ENCODE results near the gene L3MBTL4. TPM values are rescaled to one million over a fixed set of nuclear protein-coding genes. Genes with fewer than 3 reads are reported as not detected.
A peak's percentile ranks its signal among the peaks of the same experiment; 100 is the strongest.

Gene L3MBTL4
- total RNA-seq, 6 experiments from 2014 or later, result 8.2 to 16.0 (median 11.3) TPM

DNA sequence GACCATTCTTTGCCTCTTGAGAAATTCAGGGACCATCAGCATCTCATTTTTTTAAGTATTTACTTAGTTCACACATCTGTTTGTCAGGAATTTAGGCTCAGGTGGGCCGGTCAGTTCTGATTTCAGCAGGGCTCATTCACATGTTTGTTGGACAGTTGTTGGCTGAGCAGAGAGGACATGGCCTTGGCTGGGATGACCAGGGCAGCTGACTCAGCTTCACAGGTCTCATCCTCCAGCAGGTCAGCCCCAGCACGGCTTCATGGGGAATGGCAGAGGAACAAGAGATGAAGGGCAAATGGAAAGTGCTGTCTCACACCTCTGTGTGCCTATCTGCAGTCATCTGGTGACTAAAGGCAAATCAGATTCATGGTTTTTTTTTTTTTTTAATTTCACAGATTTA lies 383.3 kb downstream of the L3MBTL4 start:
- peak; percentile 92 to 100 (median 98) for ATAC-seq
- no peaks in the 10 kb centered on the region for H3K27me3 ChIP-seq
- H3K4me3 ChIP-seq, result no peak overlapping the region
- DNase-seq, result peak; percentile 83 to 90 (median 84)
- intact Hi-C loops (cut with DNase I), result no loop called here
- no peaks in the 10 kb centered on the region for H3K36me3 ChIP-seq
- H3K4me1 ChIP-seq, result peaks cover 0 to 12% (median 0%) of the 10 kb centered on the region in 4 donors
- TF ChIP-seq, protein P1, sequence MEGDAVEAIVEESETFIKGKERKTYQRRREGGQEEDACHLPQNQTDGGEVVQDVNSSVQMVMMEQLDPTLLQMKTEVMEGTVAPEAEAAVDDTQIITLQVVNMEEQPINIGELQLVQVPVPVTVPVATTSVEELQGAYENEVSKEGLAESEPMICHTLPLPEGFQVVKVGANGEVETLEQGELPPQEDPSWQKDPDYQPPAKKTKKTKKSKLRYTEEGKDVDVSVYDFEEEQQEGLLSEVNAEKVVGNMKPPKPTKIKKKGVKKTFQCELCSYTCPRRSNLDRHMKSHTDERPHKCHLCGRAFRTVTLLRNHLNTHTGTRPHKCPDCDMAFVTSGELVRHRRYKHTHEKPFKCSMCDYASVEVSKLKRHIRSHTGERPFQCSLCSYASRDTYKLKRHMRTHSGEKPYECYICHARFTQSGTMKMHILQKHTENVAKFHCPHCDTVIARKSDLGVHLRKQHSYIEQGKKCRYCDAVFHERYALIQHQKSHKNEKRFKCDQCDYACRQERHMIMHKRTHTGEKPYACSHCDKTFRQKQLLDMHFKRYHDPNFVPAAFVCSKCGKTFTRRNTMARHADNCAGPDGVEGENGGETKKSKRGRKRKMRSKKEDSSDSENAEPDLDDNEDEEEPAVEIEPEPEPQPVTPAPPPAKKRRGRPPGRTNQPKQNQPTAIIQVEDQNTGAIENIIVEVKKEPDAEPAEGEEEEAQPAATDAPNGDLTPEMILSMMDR (IDR thresholded peaks at IDR 0.05), result no peak
- no peak for TF ChIP-seq POLR2A (IDR thresholded peaks at IDR 0.05)
- no peaks in the 10 kb centered on the region for H3K9me3 ChIP-seq
- H3K27ac ChIP-seq, result peak overlapping the region in 1 of 3 donors; percentile 80
- 28% methylated on average over 2 of the region's 2 CpGs for WGBS (ENCODE audit: insufficient coverage, low coverage, low lambda C conversion rate, missing lambda C conversion rate)

DNA sequence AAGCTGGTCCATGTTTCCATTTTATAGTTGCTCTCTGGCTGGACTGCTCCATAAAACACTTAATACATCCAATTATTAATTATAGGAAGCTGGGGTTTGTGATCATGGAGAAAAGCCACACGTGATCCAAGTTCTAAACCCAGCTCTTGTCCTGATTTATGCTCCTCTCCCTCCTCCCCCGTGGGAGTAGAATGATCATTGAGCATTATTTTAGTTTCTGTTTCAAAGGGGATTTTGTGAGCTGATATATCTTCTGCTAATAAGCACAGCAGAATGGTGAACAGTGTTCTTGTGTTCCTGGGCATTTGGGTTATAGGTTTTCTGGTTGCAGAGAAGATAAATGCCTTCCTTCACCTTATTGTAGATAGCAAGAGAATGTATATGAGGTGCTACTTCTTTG lies 383.7 kb downstream of the L3MBTL4 start:
- H3K36me3 ChIP-seq, result no peaks in the 10 kb centered on the region
- intact Hi-C loops (cut with DNase I), result no loop called here
- H3K4me1 ChIP-seq, result peaks cover 0 to 12% (median 0%) of the 10 kb centered on the region in 4 donors
- H3K4me3 ChIP-seq, result no peak overlapping the region
- ATAC-seq (peak in 3 of 4 donors; percentile 25 to 56 (median 42)), DNase-seq (no peak)
- H3K27ac ChIP-seq, result peak overlapping the region in 1 of 3 donors; percentile 80
- TF ChIP-seq, protein P1 (IDR thresholded peaks at IDR 0.05), result no peak
- TF ChIP-seq POLR2A (IDR thresholded peaks at IDR 0.05), result no peak
- WGBS (ENCODE audit: insufficient coverage, low coverage, low lambda C conversion rate, missing lambda C conversion rate), result 24% methylated on average over 2 of the region's 2 CpGs
- no peaks in the 10 kb centered on the region for H3K9me3 ChIP-seq
- H3K27me3 ChIP-seq, result no peaks in the 10 kb centered on the region

DNA sequence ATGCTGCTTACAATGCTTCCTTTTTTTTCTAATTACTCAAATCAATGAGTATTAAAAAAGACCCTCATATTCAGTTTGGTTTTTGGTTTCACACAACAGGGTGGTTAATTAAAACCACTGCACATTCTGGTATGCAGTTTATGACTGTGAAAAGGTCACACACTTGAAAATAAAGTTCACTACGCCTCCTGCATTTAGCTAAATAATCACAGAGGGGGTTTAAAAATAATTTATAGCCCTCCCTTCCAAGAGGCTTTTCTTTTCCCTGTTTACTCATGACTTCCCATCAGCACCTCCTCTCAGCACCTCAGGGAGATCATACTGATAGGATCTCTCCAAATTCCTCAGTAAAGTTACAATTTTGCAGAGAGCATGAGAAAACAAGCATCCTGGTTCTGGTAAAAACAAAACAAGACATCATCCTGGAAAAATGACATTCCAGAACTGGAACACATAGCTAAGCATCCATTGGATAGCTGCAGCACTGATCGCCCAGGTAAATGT lies 389.9 kb downstream of the L3MBTL4 start:
- intact Hi-C loops (cut with DNase I), result no loop called here
- H3K4me3 ChIP-seq, result no peak overlapping the region
- H3K36me3 ChIP-seq, result no peaks in the 10 kb centered on the region
- no peaks in the 10 kb centered on the region for H3K27me3 ChIP-seq
- 79% methylated on average over 2 of the region's 2 CpGs for WGBS (ENCODE audit: insufficient coverage, low coverage, low lambda C conversion rate, missing lambda C conversion rate)
- ATAC-seq, result no peak
- H3K9me3 ChIP-seq, result no peaks in the 10 kb centered on the region
- H3K4me1 ChIP-seq, result no peaks in the 10 kb centered on the region
- no peak for DNase-seq
- no peak overlapping the region for H3K27ac ChIP-seq
- TF ChIP-seq, protein P1 (IDR thresholded peaks at IDR 0.05), result no peak
- no peak for TF ChIP-seq POLR2A (IDR thresholded peaks at IDR 0.05)

DNA sequence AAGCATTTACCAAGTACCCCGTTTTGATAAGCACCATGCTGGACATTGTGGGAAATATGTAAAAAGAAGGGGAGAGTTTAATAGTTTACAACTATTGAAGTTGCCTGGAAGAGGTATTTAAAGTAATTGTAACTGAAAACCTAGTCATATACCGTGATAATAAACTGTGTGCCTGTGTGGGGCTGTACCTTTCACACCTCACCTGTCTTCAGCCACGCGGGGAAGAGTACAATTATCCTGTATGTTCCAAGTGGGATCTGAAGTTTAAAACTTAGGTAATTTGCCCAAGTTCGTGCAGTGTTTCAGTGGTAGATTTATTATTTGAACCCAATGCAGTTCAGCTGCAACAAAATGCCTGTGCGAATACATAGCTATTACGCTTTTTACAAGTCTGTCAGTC lies 391.2 kb downstream of the L3MBTL4 start:
- Histone ChIP-seq H3K4me3 (no peak overlapping the region), H3K36me3 (no peaks in the 10 kb centered on the region), H3K9me3 (no peaks in the 10 kb centered on the region), H3K27me3 (no peaks in the 10 kb centered on the region), H3K4me1 (no peaks in the 10 kb centered on the region), H3K27ac (no peak overlapping the region)
- DNase-seq (no peak), ATAC-seq (no peak)
- no peak for TF ChIP-seq POLR2A (IDR thresholded peaks at IDR 0.05)
- TF ChIP-seq, protein P1 (IDR thresholded peaks at IDR 0.05), result no peak
- WGBS (ENCODE audit: insufficient coverage, low coverage, low lambda C conversion rate, missing lambda C conversion rate), result 85% methylated on average over 6 of the region's 7 CpGs
- intact Hi-C loops (cut with DNase I), result no loop called here

DNA sequence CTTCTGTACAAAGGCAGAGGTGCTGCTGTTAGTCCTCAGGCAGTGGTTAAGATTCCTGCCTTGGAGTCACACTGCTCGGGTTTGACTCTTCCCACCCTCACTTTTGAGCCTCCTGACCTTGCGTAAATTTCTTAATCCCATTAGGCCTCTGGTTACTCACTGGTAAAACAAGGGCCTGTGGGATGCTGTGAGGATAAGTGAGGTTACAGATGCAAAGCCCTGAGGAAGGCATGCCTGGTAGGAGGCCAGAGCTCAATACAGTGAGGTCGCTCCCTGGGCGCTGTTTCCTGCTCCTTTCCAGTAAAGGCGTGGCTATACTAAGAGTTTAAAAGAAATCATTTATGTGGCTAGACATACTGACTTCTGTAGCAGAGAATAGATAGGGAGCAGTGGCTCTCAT lies 391.9 kb downstream of the L3MBTL4 start:
- no peak for ATAC-seq

More for the DNA sequence above, 391.9 kb downstream of the L3MBTL4 start:
- intact Hi-C loops (cut with DNase I), result no loop called here
- DNase-seq, result no peak
- Histone ChIP-seq H3K36me3 (no peaks in the 10 kb centered on the region), H3K27ac (no peak overlapping the region), H3K27me3 (no peaks in the 10 kb centered on the region), H3K4me1 (no peaks in the 10 kb centered on the region), H3K9me3 (no peaks in the 10 kb centered on the region), H3K4me3 (no peak overlapping the region)
- 84% methylated on average over 5 of the region's 5 CpGs for WGBS (ENCODE audit: insufficient coverage, low coverage, low lambda C conversion rate, missing lambda C conversion rate)
- no peak for TF ChIP-seq POLR2A (IDR thresholded peaks at IDR 0.05)
- TF ChIP-seq, protein P1 (IDR thresholded peaks at IDR 0.05), result no peak
